GM21529 (cell line): ENCODE data around the gene ATOSB.

ENCODE experiments used
- ATAC-seq: cut with Tn5 transposase; IDR thresholded peaks from one replicate; pipeline ENCODE4 v1.9.1; 2021; ENCODE audit not compliant: unreplicated experiment

Gene ATOSB

GRCh38 chr9:35114113-35114839 lies 1.4 kb downstream of the ATOSB start:
- peak; percentile 15 for ATAC-seq

- ATAC-seq, result no peak
Observed at GRCh38 chr9:35112257-35113020, 3.2 kb downstream of the ATOSB start.

- ATAC-seq, result peak; percentile 68
Observed at GRCh38 chr9:35111001-35111933, 4.4 kb downstream of the ATOSB start.

- no peak for ATAC-seq
Observed at GRCh38 chr9:35110327-35110761, 5.3 kb downstream of the ATOSB start.

GRCh38 chr9:35108946-35109575 lies 6.6 kb downstream of the ATOSB start:
- ATAC-seq, result no peak

- ATAC-seq, result no peak
Observed at GRCh38 chr9:35108461-35108860, 7.2 kb downstream of the ATOSB start.

- no peak for ATAC-seq
Observed at GRCh38 chr9:35107297-35108290, 8.1 kb downstream of the ATOSB start.

- no peak for ATAC-seq
Observed at GRCh38 chr9:35106343-35106730, 9.3 kb downstream of the ATOSB start.

GRCh38 chr9:35105571-35106342 lies 9.9 kb downstream of the ATOSB start:
- no peak for ATAC-seq

- no peak for ATAC-seq
Observed at GRCh38 chr9:35105126-35105525, 10.5 kb downstream of the ATOSB start.

GRCh38 chr9:35104586-35104985 lies 11.1 kb downstream of the ATOSB start:
- ATAC-seq, result no peak

GRCh38 chr9:35103660-35104191 lies 11.9 kb downstream of the ATOSB start:
- ATAC-seq, result no peak

GRCh38 chr9:35102769-35103659 lies 12.6 kb downstream of the ATOSB start, which contains the start of gene STOML2:
Gene STOML2 (minus strand): TSS chr9:35103131. CDS start chr9:35103094, 37 bp downstream.
- ATAC-seq, result peak; percentile 97

- peak; percentile 3 for ATAC-seq
Observed at GRCh38 chr9:35102465-35102768, 13.2 kb downstream of the ATOSB start.

- no peak for ATAC-seq
Observed at GRCh38 chr9:35097573-35097972, 18.1 kb downstream of the ATOSB start.

GRCh38 chr9:35096035-35096849 lies 19.4 kb downstream of the ATOSB start, which contains the start of gene PIGO:
Gene PIGO (minus strand): TSS chr9:35096591. CDS start chr9:35095565, 1,026 bp downstream.
- peak; percentile 89 for ATAC-seq

- ATAC-seq, result no peak
Observed at GRCh38 chr9:35091536-35091935, 24.1 kb downstream of the ATOSB start.
